Suprapubic skin (tissue), 4 donors: Measurements from ENCODE around the gene TGFBR3L. TPM values are rescaled to one million over a fixed set of nuclear protein-coding genes. Genes with fewer than 3 reads are reported as not detected.

Experiments used
- DNase-seq, 2 donors: peaks; one replicate each; pipeline ENCODE4 v3.0.0-alpha.2; 2019; ENCODE audit warnings: low spot score in 2 of 2
- H3K27ac ChIP-seq: fragments of 200-600 bp; sonication (generic); one replicate; pipeline ENCODE4 v1.5.1; 2019
- H3K27me3 ChIP-seq: fragments of 200-600 bp; sonication (generic); one replicate; pipeline ENCODE4 v1.5.1; 2019
- H3K36me3 ChIP-seq: fragments of 200-600 bp; sonication (generic); one replicate; pipeline ENCODE4 v1.5.1; 2019
- H3K4me1 ChIP-seq: fragments of 200-600 bp; sonication (generic); one replicate; pipeline ENCODE4 v1.5.1; 2019
- H3K4me3 ChIP-seq: fragments of 200-600 bp; sonication (generic); one replicate; pipeline ENCODE4 v1.5.1; 2019; ENCODE audit warnings: mild to moderate bottlenecking
- H3K9me3 ChIP-seq: fragments of 200-600 bp; sonication (generic); one replicate; pipeline ENCODE4 v1.5.1; 2019
- EP300 ChIP-seq: sonication (generic); formaldehyde crosslinking; IDR thresholded peaks from one replicate; pipeline ENCODE4 v1.6.1; 2017; ENCODE audit warnings: antibody characterized with exemption
- POLR2A ChIP-seq, 2 donors: fragments of 450-650 bp; IDR thresholded peaks; one replicate each; pipeline ENCODE4 v1.6.1; 2017; ENCODE audit warnings: antibody characterized with exemption in 2 of 2, mild to moderate bottlenecking in 2 of 2, moderate library complexity in 2 of 2
- POLR2AphosphoS5 ChIP-seq, 3 donors: sonication (generic); formaldehyde crosslinking; IDR thresholded peaks; one replicate each; pipeline ENCODE4 v1.6.1; 2017; ENCODE audit warnings: antibody characterized with exemption in 3 of 3
- WGBS: methylation state at CpG from one replicate; pipeline ENCODE4 v1.1.5; 2018; 5-methylcytosine and 5-hydroxymethylcytosine counted together
- total RNA-seq, 4 donors: library from RNA; depleted of rRNA; stranded (reverse); fragments of >200 nt; gene quantifications; one replicate each; pipeline ENCODE4 v1.1.0, GENCODE V29; 2016
- TF ChIP-seq, protein P1 (sequence below), 2 donors: fragments of 200-600 bp in 1 of 2; fragments of 450-650 bp in 1 of 2; sonication (generic) in 1 of 2; IDR thresholded peaks; one replicate each; pipeline ENCODE4 v1.5.1; 2016 to 2019; ENCODE audit warnings: antibody characterized with exemption in 2 of 2, mild to moderate bottlenecking in 1 of 2, moderate library complexity in 1 of 2

Gene TGFBR3L
- total RNA-seq, 4 donors from 2014 or later: not detected

DNA sequence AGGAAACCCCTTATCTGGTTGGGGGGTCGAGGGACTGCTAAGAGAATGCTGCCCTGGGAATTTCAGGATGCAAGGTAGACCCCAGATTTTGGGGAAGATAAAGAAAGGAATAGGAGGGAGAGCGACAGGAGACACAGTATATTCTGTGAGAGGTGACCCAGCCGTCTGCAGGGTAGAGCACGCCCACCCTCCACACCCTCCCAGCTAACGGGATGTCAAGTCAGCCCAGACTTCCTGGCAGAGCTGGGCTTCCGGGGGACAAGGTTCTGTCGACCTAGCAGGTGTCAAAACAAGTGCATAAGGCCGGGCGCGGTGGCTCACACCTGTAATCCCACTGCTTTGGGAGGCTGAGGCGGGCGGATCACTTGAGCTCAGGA, 39.7 kb upstream of the TGFBR3L start:
- H3K4me1 ChIP-seq: peaks cover 41% of the 10 kb centered on the region
- TF ChIP-seq, protein P1, sequence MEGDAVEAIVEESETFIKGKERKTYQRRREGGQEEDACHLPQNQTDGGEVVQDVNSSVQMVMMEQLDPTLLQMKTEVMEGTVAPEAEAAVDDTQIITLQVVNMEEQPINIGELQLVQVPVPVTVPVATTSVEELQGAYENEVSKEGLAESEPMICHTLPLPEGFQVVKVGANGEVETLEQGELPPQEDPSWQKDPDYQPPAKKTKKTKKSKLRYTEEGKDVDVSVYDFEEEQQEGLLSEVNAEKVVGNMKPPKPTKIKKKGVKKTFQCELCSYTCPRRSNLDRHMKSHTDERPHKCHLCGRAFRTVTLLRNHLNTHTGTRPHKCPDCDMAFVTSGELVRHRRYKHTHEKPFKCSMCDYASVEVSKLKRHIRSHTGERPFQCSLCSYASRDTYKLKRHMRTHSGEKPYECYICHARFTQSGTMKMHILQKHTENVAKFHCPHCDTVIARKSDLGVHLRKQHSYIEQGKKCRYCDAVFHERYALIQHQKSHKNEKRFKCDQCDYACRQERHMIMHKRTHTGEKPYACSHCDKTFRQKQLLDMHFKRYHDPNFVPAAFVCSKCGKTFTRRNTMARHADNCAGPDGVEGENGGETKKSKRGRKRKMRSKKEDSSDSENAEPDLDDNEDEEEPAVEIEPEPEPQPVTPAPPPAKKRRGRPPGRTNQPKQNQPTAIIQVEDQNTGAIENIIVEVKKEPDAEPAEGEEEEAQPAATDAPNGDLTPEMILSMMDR (IDR thresholded peaks at IDR 0.05): no peak
- TF ChIP-seq EP300 (no peak), POLR2A (IDR thresholded peaks at IDR 0.05) (no peak), POLR2AphosphoS5 (IDR thresholded peaks at IDR 0.05) (no peak)
- WGBS: 58% methylated on average over 12 of the region's 12 CpGs
- peaks cover 33% of the 10 kb centered on the region for H3K27me3 ChIP-seq
- no peaks in the 10 kb centered on the region for H3K9me3 ChIP-seq
- H3K4me3 ChIP-seq: no peak overlapping the region
- DNase-seq: no peak
- H3K36me3 ChIP-seq: no peaks in the 10 kb centered on the region
- H3K27ac ChIP-seq: no peak overlapping the region

DNA sequence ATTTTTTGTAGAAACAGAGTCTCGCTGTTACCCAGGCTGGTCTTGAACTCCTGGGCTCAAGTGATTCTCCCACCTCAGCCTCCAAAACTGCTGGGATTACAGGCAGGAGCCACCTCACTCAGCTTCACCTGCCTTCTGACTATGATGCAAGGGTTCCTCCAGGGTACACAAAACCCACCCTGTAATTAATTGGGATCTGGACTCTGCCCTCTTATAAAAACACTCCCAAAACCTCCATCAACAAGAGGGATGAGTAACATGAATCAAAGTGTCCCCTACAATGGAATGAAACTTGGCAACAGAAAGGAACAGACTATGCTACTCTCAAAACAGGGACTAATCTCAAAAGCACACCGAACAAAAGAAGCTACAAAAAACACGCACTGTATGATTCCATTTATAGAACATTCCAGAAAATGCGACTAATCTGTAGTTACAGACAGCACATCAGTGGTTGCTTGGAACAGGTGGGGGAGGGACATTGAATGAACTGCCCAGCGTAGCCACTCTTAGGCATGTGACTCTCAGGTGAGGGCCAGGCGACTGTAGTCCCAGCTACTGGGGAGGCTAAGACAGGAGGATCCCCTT, 37.3 kb upstream of the TGFBR3L start:
- Histone ChIP-seq H3K4me3 (no peak overlapping the region), H3K27ac (no peak overlapping the region), H3K9me3 (no peaks in the 10 kb centered on the region), H3K36me3 (no peaks in the 10 kb centered on the region), H3K4me1 (peaks cover 19% of the 10 kb centered on the region), H3K27me3 (peaks cover 29% of the 10 kb centered on the region)
- DNase-seq: no peak
- 68% methylated on average over 6 of the region's 6 CpGs for WGBS
- TF ChIP-seq EP300 (no peak), POLR2A (IDR thresholded peaks at IDR 0.05) (no peak), POLR2AphosphoS5 (IDR thresholded peaks at IDR 0.05) (no peak)
- TF ChIP-seq, protein P1 (IDR thresholded peaks at IDR 0.05): no peak

DNA sequence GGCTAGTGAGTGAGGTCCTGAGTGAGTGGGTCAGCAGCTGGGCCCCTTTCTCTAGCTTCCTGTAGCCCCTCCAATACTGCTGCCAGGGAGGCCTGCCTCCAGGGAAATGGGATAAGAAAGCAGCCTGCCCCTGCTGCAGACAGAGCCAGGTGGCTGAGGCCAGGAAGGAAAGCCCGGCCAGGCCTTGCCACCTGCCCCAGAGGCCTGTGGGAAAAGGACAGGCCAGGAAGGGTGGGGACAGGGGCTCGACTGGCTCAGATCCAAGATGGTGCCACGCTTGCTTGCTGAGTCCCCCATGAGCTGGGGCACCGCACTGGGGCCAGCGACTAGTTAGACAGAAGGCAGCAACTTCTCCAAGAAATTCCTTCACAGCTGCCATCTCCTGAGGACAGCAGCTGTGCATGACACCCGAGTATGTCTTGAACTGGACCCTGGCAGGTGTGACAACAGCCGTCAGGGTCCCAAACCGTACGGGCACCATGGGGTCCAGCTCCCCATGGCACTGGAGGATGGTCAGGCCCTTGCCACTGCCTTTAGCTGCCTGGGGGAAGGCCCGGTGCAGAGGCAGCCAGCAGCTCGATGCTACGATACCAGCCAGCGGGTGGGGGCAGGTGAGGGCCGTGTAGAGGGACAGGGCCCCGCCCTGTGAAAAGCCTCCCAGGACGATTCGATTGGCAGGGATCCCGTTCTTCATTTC, 35.4 kb upstream of the TGFBR3L start:
- Histone ChIP-seq H3K36me3 (no peaks in the 10 kb centered on the region), H3K27me3 (peaks cover 9% of the 10 kb centered on the region), H3K4me1 (peaks cover 7% of the 10 kb centered on the region), H3K4me3 (no peak overlapping the region), H3K9me3 (no peaks in the 10 kb centered on the region), H3K27ac (no peak overlapping the region)
- no peak for DNase-seq
- 26% methylated on average over 5 of the region's 18 CpGs for WGBS
- TF ChIP-seq, protein P1 (IDR thresholded peaks at IDR 0.05): no peak
- TF ChIP-seq POLR2AphosphoS5 (IDR thresholded peaks at IDR 0.05) (no peak), EP300 (no peak), POLR2A (IDR thresholded peaks at IDR 0.05) (no peak)

DNA sequence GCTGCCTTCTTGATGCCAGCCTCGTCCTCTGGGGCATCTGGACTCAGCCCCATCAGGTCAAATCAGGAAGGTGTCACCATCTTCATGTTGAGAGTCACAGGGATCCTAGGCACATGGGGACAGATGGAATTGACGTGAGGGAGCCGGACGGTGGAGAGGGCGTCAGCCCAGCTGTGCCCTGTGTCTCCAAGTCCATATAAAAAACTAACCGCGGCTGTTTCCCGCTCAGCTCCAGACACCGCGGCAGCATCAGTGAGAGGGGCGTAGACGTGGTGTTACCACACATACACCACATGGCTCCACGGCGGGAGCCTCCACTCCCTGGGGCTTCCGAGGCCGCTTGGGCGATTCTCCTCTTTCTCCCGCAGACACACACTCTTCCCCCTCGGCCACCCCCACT, 34.8 kb upstream of the TGFBR3L start:
- DNase-seq: no peak
- no peak overlapping the region for H3K27ac ChIP-seq
- H3K27me3 ChIP-seq: peaks cover 4% of the 10 kb centered on the region
- no peaks in the 10 kb centered on the region for H3K36me3 ChIP-seq
- H3K4me1 ChIP-seq: peaks cover 1% of the 10 kb centered on the region
- no peaks in the 10 kb centered on the region for H3K9me3 ChIP-seq
- 72% methylated on average over 19 of the region's 19 CpGs for WGBS
- TF ChIP-seq POLR2A (IDR thresholded peaks at IDR 0.05) (no peak), EP300 (no peak), POLR2AphosphoS5 (IDR thresholded peaks at IDR 0.05) (no peak)
- TF ChIP-seq, protein P1 (IDR thresholded peaks at IDR 0.05): no peak
- no peak overlapping the region for H3K4me3 ChIP-seq

DNA sequence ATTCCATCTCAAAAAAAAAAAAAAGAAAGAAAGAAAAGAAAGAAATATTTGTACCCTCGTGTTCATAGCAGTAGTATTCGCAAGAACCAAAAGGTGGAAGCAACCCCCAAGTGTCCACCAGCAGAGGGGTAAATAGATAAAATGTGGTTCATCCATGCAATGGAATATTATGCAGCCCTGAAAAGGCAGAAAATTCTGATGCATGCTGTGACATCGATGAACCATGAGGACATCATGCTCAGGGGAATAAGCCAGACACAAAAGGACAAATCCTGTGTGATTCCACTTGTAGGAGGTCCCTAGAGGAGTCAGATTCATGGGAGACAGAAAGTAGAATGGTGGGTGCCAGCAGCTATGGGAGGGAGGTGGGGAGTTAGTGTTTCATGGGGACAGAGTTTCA, 32.7 kb upstream of the TGFBR3L start:
- DNase-seq: no peak
- no peaks in the 10 kb centered on the region for H3K9me3 ChIP-seq
- no peaks in the 10 kb centered on the region for H3K4me1 ChIP-seq
- no peak overlapping the region for H3K27ac ChIP-seq
- H3K27me3 ChIP-seq: no peaks in the 10 kb centered on the region
- no peaks in the 10 kb centered on the region for H3K36me3 ChIP-seq
- TF ChIP-seq, protein P1 (IDR thresholded peaks at IDR 0.05): no peak
- TF ChIP-seq POLR2A (IDR thresholded peaks at IDR 0.05) (no peak), POLR2AphosphoS5 (IDR thresholded peaks at IDR 0.05) (no peak), EP300 (no peak)
- H3K4me3 ChIP-seq: no peak overlapping the region
- 92% methylated on average over 3 of the region's 3 CpGs for WGBS
